HepG2 (cell line): ENCODE data around the gene CISH. TPM values are rescaled to one million over a fixed set of nuclear protein-coding genes. Genes with fewer than 3 reads are reported as not detected.

Experiments used
- ATF2 ChIP-seq: sonication (generic); formaldehyde crosslinking; IDR thresholded peaks from 2 replicates; pipeline ENCODE4 v1.4.0; 2020; ENCODE audit warnings: missing genetic modification reagents
- BHLHE40 ChIP-seq: IDR thresholded peaks from 2 replicates; pipeline ENCODE4 v1.6.1; 2011; ENCODE audit warnings: low read length, improper control_type of control experiment
- GLI4 ChIP-seq: sonication (generic); formaldehyde crosslinking; IDR thresholded peaks from 2 replicates; pipeline ENCODE4 v1.5.1; 2020; ENCODE audit warnings: missing genetic modification reagents, mild to moderate bottlenecking, moderate library complexity, borderline replicate concordance
- HNRNPH1 ChIP-seq: fragments of 200-400 bp; formaldehyde crosslinking; optimal IDR thresholded peaks from 2 replicates; pipeline ENCODE3; 2017; ENCODE audit warnings: mild to moderate bottlenecking, low read depth, low read length
- MEIS1 ChIP-seq: sonication (generic); formaldehyde crosslinking; IDR thresholded peaks from 2 replicates; pipeline ENCODE4 v1.9.0; 2021; ENCODE audit warnings: mild to moderate bottlenecking, missing genetic modification reagents, moderate library complexity, borderline replicate concordance
- NFAT5 ChIP-seq: sonication (generic); formaldehyde crosslinking; IDR thresholded peaks from 2 replicates; pipeline ENCODE4 v1.4.0; 2020; ENCODE audit warnings: missing genetic modification reagents
- NFYB ChIP-seq: sonication (generic); formaldehyde crosslinking; IDR thresholded peaks from 2 replicates; pipeline ENCODE4 v1.4.0; 2020; ENCODE audit warnings: missing genetic modification reagents
- PHF5A ChIP-seq: IDR thresholded peaks from one replicate; pipeline ENCODE4 v1.6.1; 2018; ENCODE audit warnings: low read depth, missing genetic modification reagents; ENCODE audit not compliant: unreplicated experiment
- RBFOX2 ChIP-seq: fragments of 200-400 bp; formaldehyde crosslinking; IDR thresholded peaks from 2 replicates; pipeline ENCODE4 v1.6.1; 2017; ENCODE audit warnings: low read depth, mild to moderate bottlenecking, low read length
- RNF219 ChIP-seq: sonication (generic); formaldehyde crosslinking; IDR thresholded peaks from 2 replicates; pipeline ENCODE4 v1.5.0; 2020; ENCODE audit warnings: mild to moderate bottlenecking, missing genetic modification reagents
- SKI ChIP-seq: fragments of 450-650 bp; IDR thresholded peaks from one replicate; pipeline ENCODE4 v1.6.1; 2018; ENCODE audit warnings: mild to moderate bottlenecking; ENCODE audit not compliant: partially characterized antibody
- SNAI1 ChIP-seq: sonication (generic); formaldehyde crosslinking; IDR thresholded peaks from 2 replicates; pipeline ENCODE4 v1.5.0; 2020; ENCODE audit warnings: mild to moderate bottlenecking, missing genetic modification reagents, borderline replicate concordance
- ZNF101 ChIP-seq: sonication (generic); formaldehyde crosslinking; IDR thresholded peaks from 2 replicates; pipeline ENCODE4 v1.4.0; 2020; ENCODE audit warnings: mild to moderate bottlenecking, low read depth, missing genetic modification reagents, borderline replicate concordance
- ZNF224 ChIP-seq: sonication (generic); formaldehyde crosslinking; IDR thresholded peaks from 2 replicates; pipeline ENCODE4 v1.5.0; 2020; ENCODE audit warnings: mild to moderate bottlenecking, missing genetic modification reagents
- ZNF333 ChIP-seq: sonication (generic); formaldehyde crosslinking; IDR thresholded peaks from 2 replicates; pipeline ENCODE4 v1.4.0; 2020; ENCODE audit warnings: mild to moderate bottlenecking, missing genetic modification reagents, borderline replicate concordance
- ZNF619 ChIP-seq: sonication (generic); formaldehyde crosslinking; IDR thresholded peaks from 2 replicates; pipeline ENCODE4 v1.4.0; 2020; ENCODE audit warnings: mild to moderate bottlenecking, missing genetic modification reagents
- ZNF713 ChIP-seq: sonication (generic); formaldehyde crosslinking; IDR thresholded peaks from 2 replicates; pipeline ENCODE4 v1.4.0; 2020; ENCODE audit warnings: mild to moderate bottlenecking, missing genetic modification reagents
- ZNF749 ChIP-seq: sonication (generic); formaldehyde crosslinking; IDR thresholded peaks from 2 replicates; pipeline ENCODE4 v1.8.0; 2022; ENCODE audit warnings: mild to moderate bottlenecking, missing genetic modification reagents, moderate library complexity, borderline replicate concordance
- ZNF75D ChIP-seq: sonication (generic); formaldehyde crosslinking; IDR thresholded peaks from 2 replicates; pipeline ENCODE4 v1.8.1; 2023; ENCODE audit warnings: missing genetic modification reagents, mild to moderate bottlenecking, borderline replicate concordance
- ZNF768 ChIP-seq: sonication (generic); formaldehyde crosslinking; IDR thresholded peaks from 2 replicates; pipeline ENCODE4 v1.4.0; 2020; ENCODE audit warnings: missing genetic modification reagents
- ZNF775 ChIP-seq: sonication (generic); formaldehyde crosslinking; IDR thresholded peaks from 2 replicates; pipeline ENCODE4 v1.4.0; 2020; ENCODE audit warnings: missing genetic modification reagents, mild to moderate bottlenecking, moderate library complexity, borderline replicate concordance
- polyA plus RNA-seq, 8 experiments: library from polyadenylated mRNA; depleted of rRNA in 3 of 8; stranded (reverse) in 7 of 8; unstranded in 1 of 8; fragments of >200 nt; fragmentation: Illumina TruSeq in 4 of 8; extraction: Trizol in 4 of 8; gene quantifications; 2 replicates each; pipeline versions ENCODE4 v1.2.1 to v1.2.3, GENCODE V29; 2011 to 2016; ENCODE audit warnings: low read depth in 4 of 8, missing spikeins in 1 of 8, mixed read lengths in 1 of 8; ENCODE audit not compliant: insufficient read depth in 1 of 8
- total RNA-seq, 5 experiments: library from RNA; depleted of rRNA; stranded (reverse); fragments of >200 nt; fragmentation: Illumina TruSeq; extraction: Trizol; gene quantifications; 2 replicates each; pipeline ENCODE4 v1.2.3, GENCODE V29; 2016; ENCODE audit warnings: low read depth in 1 of 5

CISH gene
- total and polyA plus RNA-seq, 2 of the 13 experiments (the other 11 are each of a cell fraction or from before 2014, with no cell fraction given), result 0.91 to 1.5 TPM

DNA sequence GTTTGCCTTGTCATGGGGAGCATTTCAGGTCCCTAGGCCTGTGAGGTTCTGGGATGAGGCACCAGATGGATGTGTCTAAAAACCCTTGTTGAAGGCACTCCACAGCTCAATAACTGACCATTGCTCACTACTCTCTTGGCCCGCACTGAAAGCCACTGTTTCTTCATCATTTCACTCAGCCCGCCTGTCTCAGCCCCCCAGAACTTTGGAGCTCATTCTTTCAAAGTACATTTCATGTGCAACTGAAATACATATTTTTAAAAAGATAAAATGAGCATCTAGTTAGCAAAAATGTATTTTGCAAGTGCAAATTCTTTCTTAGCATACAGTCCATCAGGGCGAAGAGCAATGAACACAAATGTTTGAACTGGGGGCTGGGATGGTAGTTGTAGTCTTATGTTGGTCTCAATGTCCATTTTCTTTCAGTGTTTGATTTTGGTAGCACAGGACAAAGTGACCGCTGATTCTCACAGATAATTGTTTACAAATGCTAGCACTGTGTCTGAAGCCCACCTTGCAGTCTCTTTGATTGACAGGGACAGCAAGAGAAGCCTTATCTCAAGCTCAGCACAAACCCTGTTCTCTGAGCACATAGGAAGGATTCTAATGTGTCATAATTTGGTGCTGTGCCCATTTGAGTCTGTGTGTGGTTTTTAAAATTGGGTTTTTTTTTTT is 22.7 kb downstream of the CISH start (continued):
- 0 out of 2 replicates have a peak, but pooled peaks have one; percentile 16 for TF ChIP-seq ZNF775 (CRISPR knock-in tag)
- no peak for TF ChIP-seq NFYB
- TF ChIP-seq PHF5A (CRISPR knock-in tag), result peak; percentile 56
- no peak for TF ChIP-seq ZNF768
- no peak for TF ChIP-seq RNF219 (CRISPR knock-in tag)
- TF ChIP-seq HNRNPH1, result no peak
- no peak for TF ChIP-seq ZNF224
- TF ChIP-seq ATF2, result peak; percentile 72; the same call in 1 of the 2 replicates
- peak; percentile 51 for TF ChIP-seq SKI
- TF ChIP-seq ZNF333 (CRISPR knock-in tag), result no peak
- no peak for TF ChIP-seq BHLHE40
- TF ChIP-seq RBFOX2, result peak; percentile 43; the same call in 1 of the 2 replicates
- no peak for TF ChIP-seq ZNF619 (CRISPR knock-in tag)
- no peak for TF ChIP-seq SNAI1 (CRISPR knock-in tag)
- TF ChIP-seq ZNF749 (CRISPR knock-in tag), result no peak
- TF ChIP-seq NFAT5, result no peak
- TF ChIP-seq ZNF75D (CRISPR knock-in tag), result no peak
- TF ChIP-seq ZNF713, result no peak
- peak; percentile 93; the same call in 1 of the 2 replicates for TF ChIP-seq MEIS1
- TF ChIP-seq GLI4, result no peak
- TF ChIP-seq ZNF101 (CRISPR knock-in tag), result no peak
